HL-60/S4 treated with retinoic acid at 250 ng/mL for 4 days and 3 days (cell line): ENCODE measurements around the gene CHST15.

Source experiments
- in situ Hi-C: fragments of 300-500 bp; cut with MboI; formaldehyde crosslinking; loops from 2 replicates; pipeline ENCODE4 v1.7.0; 2022; ENCODE audit warnings: low sequenced_read_pairs

CHST15 gene

GRCh38 chr10:124083047-124083739 is 10.2 kb downstream of the CHST15 start:
- in situ Hi-C loops, result no loop called here

- in situ Hi-C loops, result no loop called here
These were observed 10.8 kb downstream of the CHST15 start for GRCh38 chr10:124082555-124082954.

- in situ Hi-C loops, result no loop called here
These were observed 11.8 kb downstream of the CHST15 start for GRCh38 chr10:124081547-124082140.

- in situ Hi-C loops, result no loop called here
These were observed 13.5 kb downstream of the CHST15 start for GRCh38 chr10:124079864-124080263.

GRCh38 chr10:124078714-124079113 is 14.7 kb downstream of the CHST15 start:
- in situ Hi-C loops, result no loop called here

- in situ Hi-C loops, result no loop called here
These were observed 15.4 kb downstream of the CHST15 start for GRCh38 chr10:124078028-124078427.

- in situ Hi-C loops, result no loop called here
These were observed 16.0 kb downstream of the CHST15 start for GRCh38 chr10:124077208-124077993.

GRCh38 chr10:124076148-124076733 is 17.2 kb downstream of the CHST15 start:
- in situ Hi-C loops, result no loop called here

- in situ Hi-C loops, result no loop called here
These were observed 18.0 kb downstream of the CHST15 start for GRCh38 chr10:124075231-124075955.

GRCh38 chr10:124074501-124075109 is 18.8 kb downstream of the CHST15 start:
- in situ Hi-C loops, result no loop called here

GRCh38 chr10:124073978-124074377 is 19.4 kb downstream of the CHST15 start:
- in situ Hi-C loops, result no loop called here

- in situ Hi-C loops, result no loop called here
These were observed 20.9 kb downstream of the CHST15 start for GRCh38 chr10:124072541-124072940.

- in situ Hi-C loops, result no loop called here
These were observed 21.3 kb downstream of the CHST15 start for GRCh38 chr10:124072106-124072505.

- in situ Hi-C loops, result no loop called here
These were observed 22.3 kb downstream of the CHST15 start for GRCh38 chr10:124071141-124071540.

GRCh38 chr10:124070666-124071065 is 22.7 kb downstream of the CHST15 start:
- in situ Hi-C loops, result no loop called here

- in situ Hi-C loops, result no loop called here
These were observed 23.8 kb downstream of the CHST15 start for GRCh38 chr10:124069341-124070264.

- in situ Hi-C loops, result no loop called here
These were observed 24.5 kb downstream of the CHST15 start for GRCh38 chr10:124068929-124069328.

- in situ Hi-C loops, result no loop called here
These were observed 25.5 kb downstream of the CHST15 start for GRCh38 chr10:124067825-124068400.
